ENCODE results near the gene GAN.

The GAN gene

GRCh38 chr16:81431554-81432353 lies 117.0 kb downstream of the GAN start:
- no peak for DNase-seq (ENCODE audit: low read depth)

GRCh38 chr16:81432937-81433557 lies 118.3 kb downstream of the GAN start:
- DNase-seq (ENCODE audit: low read depth): no peak

GRCh38 chr16:81435103-81435502 lies 120.3 kb downstream of the GAN start:
- no peak for DNase-seq (ENCODE audit: low read depth)

GRCh38 chr16:81435567-81435966 lies 120.8 kb downstream of the GAN start:
- no peak for DNase-seq (ENCODE audit: low read depth)

GRCh38 chr16:81436386-81436785 lies 121.6 kb downstream of the GAN start:
- DNase-seq (ENCODE audit: low read depth): no peak

GRCh38 chr16:81437865-81438264 lies 123.1 kb downstream of the GAN start:
- no peak for DNase-seq (ENCODE audit: low read depth)

Measured in HS-27A (cell line).